Hepatic stellate cell (primary cell): ENCODE measurements around the gene SDCBP2.

ENCODE experiments used
- DNase-seq: peaks from one replicate; pipeline ENCODE4 v3.0.0; 2011; ENCODE audit warnings: low spot score

The SDCBP2 gene

GRCh38 chr20:1328680-1329330 lies at the start of gene SDCBP2:
Gene SDCBP2, minus strand, starts transcription at chr20:1329139. Its CDS starts 8,723 bp downstream, at chr20:1320416.
- DNase-seq, result no peak

DNA sequence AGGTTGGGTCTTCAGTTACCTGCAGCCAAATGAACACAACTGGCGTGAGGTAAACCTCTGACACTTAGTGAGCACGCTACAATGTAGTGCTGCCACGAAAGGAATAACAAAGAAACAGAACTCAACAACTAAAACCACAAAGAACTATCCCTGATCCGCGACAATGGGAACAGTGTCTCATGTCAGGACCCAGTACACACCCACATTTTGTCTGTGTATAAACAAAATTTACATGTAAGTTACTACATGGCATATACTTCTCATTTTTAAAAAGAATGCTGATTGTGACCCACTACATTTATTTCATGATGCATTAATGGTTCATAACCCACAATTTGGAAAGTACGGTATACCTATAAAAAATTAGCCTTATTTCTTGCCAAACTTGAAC lies 49.8 kb upstream of the SDCBP2 start:
- DNase-seq, result no peak

DNA sequence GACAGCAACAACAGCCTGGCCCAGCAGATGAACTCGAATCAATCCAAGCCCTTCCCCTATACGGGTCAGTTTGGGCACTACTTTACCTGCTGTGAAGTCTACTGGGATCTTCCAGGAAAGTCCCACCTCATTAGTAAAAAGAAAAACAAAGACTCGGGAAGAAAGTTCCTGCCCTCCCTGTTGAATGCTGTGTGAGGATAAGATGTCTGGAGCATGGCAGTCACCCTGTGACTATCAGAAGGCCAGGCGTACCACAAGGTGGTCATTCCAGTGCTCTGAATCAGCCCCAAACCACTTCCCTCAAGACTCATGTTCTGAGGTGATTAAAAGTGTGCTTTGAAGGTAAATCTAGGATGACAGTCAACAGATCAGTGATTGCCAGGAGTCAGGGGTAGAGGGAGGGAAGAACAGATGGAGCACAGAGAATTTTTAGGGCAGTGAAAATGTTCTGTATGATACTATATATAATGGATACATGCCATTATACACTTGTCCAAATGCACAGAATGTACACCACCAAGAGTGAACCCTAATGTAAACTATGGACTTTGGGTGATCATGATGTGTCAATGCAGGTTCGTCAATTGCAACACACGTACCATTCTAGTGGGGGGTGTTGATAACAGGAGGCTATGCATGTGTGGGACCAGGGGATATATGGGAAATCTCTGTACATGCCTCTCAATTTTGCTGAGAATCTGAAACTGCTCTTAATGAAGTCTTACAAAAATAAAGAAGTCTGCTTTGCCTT lies 49.2 kb upstream of the SDCBP2 start:
- no peak for DNase-seq

DNA sequence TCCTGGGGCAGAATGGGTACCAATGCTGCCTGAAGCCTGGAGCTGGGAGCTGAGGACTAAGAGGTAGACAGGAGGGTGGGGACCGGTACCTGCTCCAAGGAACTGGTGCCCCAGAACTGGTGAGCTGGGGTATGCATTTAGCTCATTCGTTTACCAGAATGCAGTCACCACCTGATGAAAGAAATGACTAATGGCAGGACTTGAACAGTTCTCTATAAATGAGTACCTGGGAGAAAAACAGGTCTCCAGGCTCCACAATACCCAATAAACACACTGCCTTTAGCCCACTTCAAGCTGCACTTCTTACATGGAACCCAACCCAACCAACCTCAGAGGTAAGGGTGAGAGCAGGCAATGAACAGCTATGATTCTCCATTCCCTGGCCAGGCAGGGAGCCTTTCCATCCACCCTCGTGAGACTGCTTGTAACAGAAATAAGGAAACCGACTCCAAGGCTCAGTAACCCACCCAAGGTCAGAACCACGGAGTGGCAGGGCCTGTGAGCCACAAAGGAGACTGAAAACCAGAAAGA lies 48.5 kb upstream of the SDCBP2 start:
- no peak for DNase-seq

- DNase-seq, result no peak
Observed at GRCh38 chr20:1376408-1377270, 47.7 kb upstream of the SDCBP2 start.

DNA sequence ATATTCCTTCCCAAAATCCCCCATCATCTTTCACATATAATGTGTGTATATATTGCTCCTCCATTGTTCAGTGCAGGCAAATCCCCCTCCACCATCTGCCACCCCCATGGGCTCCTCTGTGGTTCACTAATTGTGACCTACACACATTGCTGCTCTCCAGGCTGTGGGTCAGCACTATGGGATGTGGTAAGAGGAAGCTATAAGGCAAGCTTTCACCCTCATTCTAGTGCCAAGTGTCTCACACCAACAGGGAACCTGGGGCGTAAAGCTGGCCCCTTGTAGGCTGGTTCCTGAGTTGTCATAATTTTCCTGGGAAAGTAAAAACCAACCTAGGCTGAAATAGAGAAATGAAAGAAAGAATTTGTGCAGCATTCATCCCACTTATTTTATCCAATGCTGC lies 47.1 kb upstream of the SDCBP2 start:
- no peak for DNase-seq

GRCh38 chr20:1375515-1375914 lies 46.6 kb upstream of the SDCBP2 start:
- DNase-seq, result no peak

GRCh38 chr20:1374246-1374645 lies 45.3 kb upstream of the SDCBP2 start:
- DNase-seq, result no peak

DNA sequence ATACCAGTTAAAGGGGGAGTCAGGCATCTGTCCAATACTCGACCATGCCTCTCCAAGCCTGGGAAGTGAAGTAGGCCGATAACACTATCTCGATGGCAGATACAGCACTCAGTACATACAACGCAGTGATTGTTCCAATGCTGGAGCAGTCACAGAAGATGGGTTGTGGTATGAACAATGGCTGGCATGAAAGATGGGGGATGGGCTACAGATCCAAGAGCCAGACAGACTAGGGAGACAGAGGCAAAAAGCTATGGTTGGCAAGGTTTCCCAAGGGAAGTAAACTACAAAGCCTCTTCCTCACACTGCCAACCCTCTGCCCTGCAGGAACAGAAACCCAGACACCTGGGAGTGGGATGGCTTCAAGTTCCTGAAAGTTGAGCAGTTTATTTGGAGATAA lies 44.7 kb upstream of the SDCBP2 start:
- no peak for DNase-seq

DNA sequence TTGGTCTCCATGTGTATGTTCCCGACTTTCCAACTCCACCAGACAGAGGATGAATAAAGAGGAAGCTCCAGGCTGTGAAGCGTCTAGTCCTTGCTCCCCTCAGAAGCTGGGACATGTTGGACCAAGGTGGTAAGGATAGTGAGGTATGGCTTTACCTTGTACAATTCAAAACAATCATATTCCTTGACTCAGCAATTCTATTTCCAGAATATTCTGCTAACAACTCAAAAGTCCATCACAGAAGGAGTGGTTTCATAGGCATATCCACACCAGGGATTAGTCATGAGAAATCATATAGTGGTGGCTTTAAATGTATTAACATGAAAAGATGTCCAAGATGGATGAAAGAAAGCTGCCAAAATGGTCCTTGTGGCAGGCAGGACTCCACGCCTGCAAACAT lies 44.1 kb upstream of the SDCBP2 start:
- DNase-seq, result no peak

GRCh38 chr20:1371830-1372539 lies 43.0 kb upstream of the SDCBP2 start:
- DNase-seq, result no peak

DNA sequence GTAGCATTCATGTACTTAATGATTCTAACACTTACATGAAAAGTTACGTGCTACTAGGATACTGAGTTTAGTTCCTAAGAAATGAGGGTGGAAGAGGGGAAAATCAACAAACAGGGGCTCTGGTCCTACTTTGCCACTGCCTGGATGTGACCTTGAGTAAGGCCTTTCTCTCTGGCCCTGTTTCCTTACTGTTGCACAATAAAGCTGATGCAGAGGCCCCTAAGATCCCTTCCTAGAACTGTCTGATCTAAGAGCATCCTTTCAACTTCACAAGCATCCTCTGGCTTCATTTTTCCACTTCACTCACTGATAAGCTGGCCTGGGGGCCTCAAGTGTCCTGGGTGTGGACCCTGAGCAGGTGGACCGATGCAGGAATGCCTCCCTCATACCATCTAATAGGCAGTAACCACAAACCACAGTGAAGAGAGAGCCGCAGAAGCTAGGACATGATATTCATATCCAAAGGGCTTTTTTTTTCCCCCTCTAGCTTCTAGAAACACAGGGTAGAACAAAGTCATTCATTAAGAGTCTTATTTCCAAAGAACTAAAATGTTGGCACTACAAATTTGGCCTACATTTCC lies 42.4 kb upstream of the SDCBP2 start:
- no peak for DNase-seq

- DNase-seq, result no peak
Observed at GRCh38 chr20:1370548-1371110, 41.7 kb upstream of the SDCBP2 start.

- no peak for DNase-seq
Observed at GRCh38 chr20:1369970-1370369, 41.0 kb upstream of the SDCBP2 start.

DNA sequence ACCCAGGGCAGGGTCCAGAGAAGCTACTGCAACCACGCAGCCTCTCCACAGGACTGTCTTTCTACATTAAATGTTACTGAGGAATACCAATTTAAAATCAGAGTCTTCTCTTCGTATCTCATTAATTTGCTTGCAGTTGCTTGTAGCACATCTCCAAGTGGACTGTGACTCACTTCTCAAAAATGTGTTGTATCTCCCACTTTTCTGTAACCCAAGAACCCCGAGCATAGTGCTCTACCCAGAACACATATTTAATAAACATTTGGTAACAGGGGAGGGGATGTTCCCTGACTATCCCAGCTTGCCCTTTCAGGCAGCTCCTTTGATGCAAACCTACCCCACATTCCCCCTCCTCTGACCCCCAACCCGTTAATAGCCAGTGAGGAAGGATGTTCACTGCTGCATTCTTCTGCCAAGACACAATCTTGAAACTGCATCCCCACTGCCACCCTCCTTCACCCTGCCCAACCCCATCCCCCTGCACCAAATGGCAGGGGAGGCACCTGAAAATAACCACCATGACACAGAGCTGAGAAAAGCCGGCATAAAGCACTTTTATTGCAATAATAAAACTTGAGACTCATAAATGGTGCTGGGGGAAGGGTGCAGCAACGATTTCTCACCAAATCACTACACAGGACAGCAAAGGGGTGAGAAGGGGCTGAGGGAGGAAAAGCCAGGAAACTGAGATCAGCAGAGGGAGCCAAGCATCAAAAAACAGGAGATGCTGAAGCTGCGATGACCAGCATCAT lies 39.7 kb upstream of the SDCBP2 start:
- DNase-seq, result no peak

DNA sequence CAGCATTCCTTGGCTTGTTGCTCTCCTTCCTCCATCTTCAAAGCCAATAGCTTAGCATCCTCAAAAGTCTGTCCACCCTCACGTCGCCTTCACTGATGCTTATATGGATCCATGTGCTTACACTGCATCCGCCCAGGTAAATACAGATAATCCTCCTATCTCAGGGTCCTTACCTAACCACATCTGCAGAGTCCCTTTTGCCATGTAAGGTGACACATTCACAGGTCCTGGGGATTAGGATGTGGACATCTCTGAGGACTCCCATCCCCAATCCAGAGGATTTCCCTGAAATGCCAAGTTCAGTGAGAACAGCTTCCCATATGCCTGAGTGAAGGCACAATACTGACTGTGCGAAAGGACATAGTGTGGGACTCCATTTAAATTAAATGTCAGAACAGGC lies 38.5 kb upstream of the SDCBP2 start:
- no peak for DNase-seq

GRCh38 chr20:1364106-1364505 lies 35.2 kb upstream of the SDCBP2 start:
- no peak for DNase-seq

DNA sequence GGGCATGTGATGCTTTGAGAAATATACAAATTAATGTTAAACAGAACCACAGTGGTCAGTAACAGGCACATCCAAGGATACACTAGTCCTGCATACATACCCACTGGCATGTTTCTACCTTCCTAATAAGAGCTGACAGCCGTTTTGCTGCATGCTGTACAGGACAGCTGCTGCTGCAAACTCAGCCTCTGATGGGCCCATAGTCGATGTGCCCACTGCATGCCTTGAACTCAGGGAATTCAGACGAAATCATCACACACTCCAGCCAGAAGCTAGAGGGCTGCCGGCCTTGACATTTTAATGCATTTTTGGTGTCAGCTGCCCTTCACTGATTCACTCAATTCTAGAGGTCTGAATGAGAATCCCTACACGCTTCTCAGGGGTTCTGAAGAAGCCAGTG lies 34.6 kb upstream of the SDCBP2 start:
- no peak for DNase-seq

DNA sequence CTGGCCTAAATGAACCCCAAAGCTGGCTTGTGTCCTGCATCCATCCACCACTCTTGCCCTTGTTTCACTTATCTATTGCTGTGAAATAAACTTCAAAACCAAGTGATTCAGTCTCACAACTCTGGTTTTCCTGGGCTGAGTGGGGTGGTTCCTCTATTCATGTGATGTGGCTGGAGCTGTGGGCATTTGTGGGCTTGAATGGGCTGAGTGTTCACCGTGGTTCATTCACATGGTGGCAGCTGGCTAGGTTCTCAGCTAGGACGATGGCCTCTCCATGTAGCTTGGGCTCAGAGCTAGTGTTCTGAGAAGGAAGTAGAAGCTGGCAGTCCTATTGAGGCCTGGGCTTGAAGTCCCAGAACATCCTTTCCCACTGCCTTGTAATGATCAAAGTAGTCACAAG lies 33.5 kb upstream of the SDCBP2 start:
- DNase-seq, result no peak

DNA sequence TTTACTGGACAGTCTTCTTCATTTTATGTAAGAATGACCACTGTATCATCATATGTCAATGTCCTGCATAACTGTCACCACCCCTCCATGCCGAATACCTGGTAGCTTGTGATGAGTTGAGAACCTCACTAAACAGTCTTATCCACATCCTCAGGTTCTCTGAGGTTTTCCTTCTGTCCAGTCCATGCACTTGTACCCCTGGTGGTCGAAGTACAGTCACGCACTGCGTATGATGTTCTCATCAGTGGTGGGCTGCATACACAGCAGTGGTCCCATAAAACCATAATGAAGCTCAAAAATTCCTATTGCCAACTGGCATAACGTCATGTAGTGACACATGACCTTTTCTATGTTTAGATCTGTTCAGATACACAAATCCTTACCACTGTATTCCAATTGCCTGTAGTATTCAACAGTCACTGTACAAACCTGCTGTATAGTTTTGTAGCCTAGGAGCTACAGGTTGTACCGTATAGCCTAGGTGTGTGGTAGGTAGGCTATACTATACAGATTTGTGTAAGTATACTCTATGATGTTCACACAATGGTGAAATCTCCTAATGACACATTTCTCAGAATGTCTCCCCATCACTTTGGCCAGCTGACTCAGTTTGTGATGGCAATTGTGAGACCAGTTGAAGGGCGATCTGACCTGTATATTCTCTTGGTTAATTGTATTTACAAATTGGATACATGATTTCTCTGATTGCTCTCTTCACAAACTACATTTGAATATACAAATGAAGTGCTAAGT lies 31.3 kb upstream of the SDCBP2 start:
- DNase-seq, result no peak
